ENCODE measurements around the gene CASP9.

GRCh38 chr1:15543589-15544568 is 19.9 kb upstream of the CASP9 start:
- TF ChIP-seq EZH2 (IDR thresholded peaks at IDR 0.05; ENCODE audit: borderline replicate concordance) (no peak), CTCF (IDR thresholded peaks at IDR 0.05; ENCODE audit: poor library complexity) (no peak), EZH2phosphoT487 (IDR thresholded peaks at IDR 0.05; ENCODE audit: low read depth, severe bottlenecking, unreplicated experiment) (no peak)
